Measurements from ENCODE around the gene TPX2. TPM values are rescaled to one million over a fixed set of nuclear protein-coding genes. Genes with fewer than 3 reads are reported as not detected.

Gene TPX2
- total RNA-seq, 4 donors from 2014 or later: 5.9 to 10.2 (median 7.3) TPM

DNA sequence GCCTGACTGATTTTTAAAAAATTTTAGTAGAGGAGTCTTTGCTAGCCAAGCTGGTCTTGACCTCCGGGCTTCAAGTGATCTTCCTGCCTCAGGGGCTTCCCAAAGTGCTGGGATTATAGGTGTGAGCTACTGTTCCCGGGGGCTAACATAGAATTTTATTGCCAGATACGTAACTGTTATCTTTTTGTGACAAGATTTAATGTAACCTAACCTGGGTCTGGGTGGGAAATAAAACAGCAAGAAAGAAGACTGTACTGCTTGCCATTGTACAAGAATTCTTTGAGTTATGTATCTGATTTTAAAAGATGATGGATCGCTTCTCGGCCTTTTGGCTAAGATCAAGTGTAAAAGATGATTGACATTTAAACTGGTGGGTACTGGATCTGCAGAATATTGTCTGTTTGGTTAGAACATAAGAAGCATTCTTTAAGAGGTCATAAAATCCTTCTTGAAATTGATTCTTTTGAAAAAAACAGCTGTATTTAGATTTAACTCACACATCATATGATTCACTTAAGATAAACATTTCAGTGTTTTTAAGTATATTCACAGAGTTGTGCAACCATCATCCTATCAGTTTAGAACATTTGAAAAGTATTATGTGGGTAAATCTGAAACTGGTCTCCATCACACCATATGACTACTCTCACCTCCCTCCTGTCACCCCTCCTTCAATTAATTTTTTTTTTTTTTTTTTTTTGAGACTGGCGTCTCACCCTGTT, 21.6 kb downstream of the TPX2 start:
- no peak for DNase-seq (ENCODE audit: low spot score in 2 of 2)
- 91 to 93% methylated on average over 6 of the region's 6 CpGs for WGBS, 2 donors
- TF ChIP-seq POLR2A (IDR thresholded peaks at IDR 0.05): no peak
- TF ChIP-seq, protein P1, sequence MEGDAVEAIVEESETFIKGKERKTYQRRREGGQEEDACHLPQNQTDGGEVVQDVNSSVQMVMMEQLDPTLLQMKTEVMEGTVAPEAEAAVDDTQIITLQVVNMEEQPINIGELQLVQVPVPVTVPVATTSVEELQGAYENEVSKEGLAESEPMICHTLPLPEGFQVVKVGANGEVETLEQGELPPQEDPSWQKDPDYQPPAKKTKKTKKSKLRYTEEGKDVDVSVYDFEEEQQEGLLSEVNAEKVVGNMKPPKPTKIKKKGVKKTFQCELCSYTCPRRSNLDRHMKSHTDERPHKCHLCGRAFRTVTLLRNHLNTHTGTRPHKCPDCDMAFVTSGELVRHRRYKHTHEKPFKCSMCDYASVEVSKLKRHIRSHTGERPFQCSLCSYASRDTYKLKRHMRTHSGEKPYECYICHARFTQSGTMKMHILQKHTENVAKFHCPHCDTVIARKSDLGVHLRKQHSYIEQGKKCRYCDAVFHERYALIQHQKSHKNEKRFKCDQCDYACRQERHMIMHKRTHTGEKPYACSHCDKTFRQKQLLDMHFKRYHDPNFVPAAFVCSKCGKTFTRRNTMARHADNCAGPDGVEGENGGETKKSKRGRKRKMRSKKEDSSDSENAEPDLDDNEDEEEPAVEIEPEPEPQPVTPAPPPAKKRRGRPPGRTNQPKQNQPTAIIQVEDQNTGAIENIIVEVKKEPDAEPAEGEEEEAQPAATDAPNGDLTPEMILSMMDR (IDR thresholded peaks at IDR 0.05): no peak
- intact Hi-C loops (cut with DNase I; ENCODE audit: low total_unique reads): no loop called here
- H3K4me3 ChIP-seq (ENCODE audit: low read depth, poor library complexity, severe bottlenecking): no peak overlapping the region

DNA sequence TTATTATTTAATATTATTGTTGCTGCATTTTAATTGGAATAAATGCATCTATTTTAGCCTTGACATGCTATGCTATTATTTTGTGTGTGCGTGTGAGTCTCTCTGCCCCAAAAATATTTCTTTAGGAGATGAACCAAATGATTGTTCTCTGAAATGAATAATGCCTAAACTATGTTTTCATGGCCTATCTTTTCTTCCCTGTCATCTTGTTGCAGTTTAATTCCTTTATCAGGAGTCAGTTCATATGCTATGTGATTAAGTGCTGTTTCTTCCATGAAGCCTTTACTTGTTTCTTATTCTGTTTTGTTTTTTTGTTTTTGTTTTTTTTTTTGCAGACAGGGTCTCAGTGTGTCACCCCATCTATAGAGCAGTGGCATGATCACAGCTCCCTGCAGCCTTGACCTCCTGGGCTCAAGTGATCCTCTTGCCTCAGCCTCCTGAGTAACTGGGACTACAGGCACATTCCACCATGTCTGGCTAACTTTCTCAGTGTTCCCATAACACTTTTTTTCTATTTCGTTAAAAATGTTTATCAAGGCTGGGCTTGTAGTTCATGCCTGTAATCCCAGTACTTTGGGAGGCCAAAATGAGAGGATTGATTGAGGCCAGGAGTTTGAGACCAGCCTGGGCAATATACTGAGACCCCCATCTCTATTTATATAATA, 25.7 kb downstream of the TPX2 start:
- no peak for DNase-seq (ENCODE audit: low spot score in 2 of 2)
- 89 to 93% methylated on average over 2 of the region's 2 CpGs for WGBS, 2 donors
- no peak overlapping the region for H3K4me3 ChIP-seq (ENCODE audit: low read depth, poor library complexity, severe bottlenecking)
- TF ChIP-seq, protein P1 (IDR thresholded peaks at IDR 0.05): no peak
- no peak for TF ChIP-seq POLR2A (IDR thresholded peaks at IDR 0.05)
- intact Hi-C loops (cut with DNase I; ENCODE audit: low total_unique reads): no loop called here

DNA sequence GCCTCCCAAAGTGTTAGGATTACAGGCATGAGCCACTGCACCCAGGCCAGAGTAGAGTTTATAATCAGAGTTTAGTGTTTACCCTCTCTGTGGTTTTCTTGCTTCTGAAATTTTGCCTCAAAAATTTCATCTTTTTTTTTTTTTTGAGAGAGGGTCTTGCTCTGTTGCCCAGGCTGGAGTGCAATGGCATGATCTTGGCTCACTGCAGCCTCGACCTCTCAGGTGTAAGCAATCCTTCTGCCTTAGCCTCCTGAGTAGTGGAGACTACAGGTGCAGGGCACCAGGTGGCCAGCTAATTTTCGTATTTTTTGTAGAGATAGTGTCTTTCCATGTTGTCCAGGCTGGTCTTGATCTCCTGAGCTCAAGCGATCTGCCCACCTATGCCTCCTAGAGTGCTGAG, 28.7 kb downstream of the TPX2 start:
- intact Hi-C loops (cut with DNase I; ENCODE audit: low total_unique reads): no loop called here
- WGBS, 2 donors: 97 to 99% methylated on average over 3 of the region's 3 CpGs
- TF ChIP-seq, protein P1 (IDR thresholded peaks at IDR 0.05): no peak
- TF ChIP-seq POLR2A (IDR thresholded peaks at IDR 0.05): no peak
- no peak for DNase-seq (ENCODE audit: low spot score in 2 of 2)
- H3K4me3 ChIP-seq (ENCODE audit: low read depth, poor library complexity, severe bottlenecking): no peak overlapping the region

DNA sequence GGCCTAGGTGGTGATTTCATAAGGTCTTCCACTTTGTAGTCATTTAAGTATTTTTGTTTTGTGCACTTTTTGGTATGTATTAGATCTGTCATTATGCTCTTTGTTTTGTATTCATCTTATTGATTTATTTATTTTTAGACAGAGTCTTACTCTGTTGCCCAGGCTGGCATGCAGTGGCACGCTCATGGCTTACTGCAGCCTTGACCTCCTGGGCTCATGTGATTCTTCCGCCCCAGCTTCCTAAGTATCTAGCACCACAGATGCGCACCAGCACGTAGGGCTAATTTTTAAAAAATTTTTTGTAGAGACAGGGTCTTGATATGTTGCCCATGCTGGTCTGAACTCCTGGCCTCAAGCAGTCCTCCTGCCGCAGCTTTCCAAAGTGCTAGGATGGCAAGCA, 30.6 kb downstream of the TPX2 start:
- no peak for DNase-seq (ENCODE audit: low spot score in 2 of 2)
- no peak overlapping the region for H3K4me3 ChIP-seq (ENCODE audit: low read depth, poor library complexity, severe bottlenecking)
- 86 to 90% methylated on average over 5 of the region's 5 CpGs for WGBS, 2 donors
- TF ChIP-seq POLR2A (IDR thresholded peaks at IDR 0.05): no peak
- TF ChIP-seq, protein P1 (IDR thresholded peaks at IDR 0.05): no peak
- intact Hi-C loops (cut with DNase I; ENCODE audit: low total_unique reads): no loop called here

DNA sequence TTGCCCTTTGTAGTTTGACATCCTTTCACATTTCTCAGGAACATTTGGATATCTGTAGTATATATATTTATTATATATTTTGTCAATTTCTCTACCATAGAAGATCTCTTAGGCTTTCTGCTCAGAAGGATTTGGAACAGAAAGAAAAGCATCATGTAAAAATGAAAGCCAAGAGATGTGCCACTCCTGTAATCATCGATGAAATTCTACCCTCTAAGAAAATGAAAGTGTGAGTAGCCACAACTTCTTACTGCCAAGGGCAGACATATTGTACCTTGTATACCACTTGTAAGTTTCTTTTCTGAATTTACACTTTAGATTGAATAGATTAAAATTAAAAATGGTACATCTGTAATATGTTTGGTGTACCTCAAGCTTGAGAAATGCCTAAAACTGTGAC, 31.2 kb downstream of the TPX2 start:
- H3K4me3 ChIP-seq (ENCODE audit: low read depth, poor library complexity, severe bottlenecking): no peak overlapping the region
- no peak for TF ChIP-seq POLR2A (IDR thresholded peaks at IDR 0.05)
- TF ChIP-seq, protein P1 (IDR thresholded peaks at IDR 0.05): no peak
- intact Hi-C loops (cut with DNase I; ENCODE audit: low total_unique reads): no loop called here
- 57 to 64% methylated on average over 1 of the region's 1 CpG for WGBS, 2 donors
- no peak for DNase-seq (ENCODE audit: low spot score in 2 of 2)

Data from lower leg skin (tissue), 4 donors.